K562 (cell line): ENCODE measurements around the gene PYGB. TPM values are rescaled to one million over a fixed set of nuclear protein-coding genes. Genes with fewer than 3 reads are reported as not detected.

Experiments used
- ARNT ChIP-seq, 2 experiments: fragments of 450-650 bp; IDR thresholded peaks; 2 replicates each; pipeline ENCODE4 v1.6.1; 2016; ENCODE audit warnings: mild to moderate bottlenecking in 1 of 2
- ASH1L ChIP-seq: fragments of 450-650 bp; IDR thresholded peaks from 2 replicates; pipeline ENCODE4 v1.6.1; 2018; ENCODE audit warnings: borderline replicate concordance, mild to moderate bottlenecking, low read depth; ENCODE audit not compliant: partially characterized antibody
- ATF1 ChIP-seq, 2 experiments: fragments of 450-650 bp in 1 of 2; IDR thresholded peaks; 2 replicates each; pipeline ENCODE4 v1.6.1; 2016; ENCODE audit warnings: missing compliant biosample characterization in 1 of 2, missing genetic modification characterization in 1 of 2
- BRD9 ChIP-seq: fragments of 450-650 bp; IDR thresholded peaks from 2 replicates; pipeline ENCODE4 v1.6.1; 2018; ENCODE audit warnings: low read depth; ENCODE audit not compliant: partially characterized antibody
- C11orf30 ChIP-seq: fragments of 450-650 bp; IDR thresholded peaks from 2 replicates; pipeline ENCODE4 v1.6.1; 2016; ENCODE audit warnings: low read depth, mild to moderate bottlenecking
- HDAC6 ChIP-seq: IDR thresholded peaks from 2 replicates; pipeline ENCODE4 v1.6.1; 2012; ENCODE audit warnings: low read depth, mild to moderate bottlenecking, control low read depth, inconsistent platforms, low read length, moderate library complexity
- KDM1A ChIP-seq, 2 experiments: fragments of 450-650 bp; IDR thresholded peaks; 2 replicates each; pipeline ENCODE4 v1.6.1; 2016; ENCODE audit warnings: mild to moderate bottlenecking in 2 of 2
- KLF13 ChIP-seq: fragments of 450-650 bp; IDR thresholded peaks from 2 replicates; pipeline ENCODE4 v1.6.1; 2016; ENCODE audit warnings: missing genetic modification characterization, low read depth, mild to moderate bottlenecking, missing compliant biosample characterization, moderate library complexity, borderline replicate concordance
- MCM2 ChIP-seq: fragments of 450-650 bp; IDR thresholded peaks from 2 replicates; pipeline ENCODE4 v1.6.1; 2017; ENCODE audit warnings: low read depth, mild to moderate bottlenecking
- RBM17 ChIP-seq: fragments of 200-400 bp; formaldehyde crosslinking; IDR thresholded peaks from 2 replicates; pipeline ENCODE4 v1.6.1; 2017; ENCODE audit warnings: low read depth, mild to moderate bottlenecking, low read length, borderline replicate concordance
- SMAD1 ChIP-seq: fragments of 150-350 bp; IDR thresholded peaks from 2 replicates; pipeline ENCODE4 v1.6.1; 2014; ENCODE audit warnings: low read length, low read depth; ENCODE audit not compliant: partially characterized antibody
- SMARCC2 ChIP-seq: fragments of 450-650 bp; IDR thresholded peaks from 2 replicates; pipeline ENCODE4 v1.6.1; 2017; ENCODE audit warnings: antibody characterized with exemption, moderate library complexity, mild to moderate bottlenecking, low read depth
- SREBF2 ChIP-seq: sonication (generic); formaldehyde crosslinking; IDR thresholded peaks from 2 replicates; pipeline ENCODE4 v1.4.0; 2020; ENCODE audit warnings: mild to moderate bottlenecking, missing genetic modification reagents
- TFE3 ChIP-seq: fragments of 450-650 bp; formaldehyde crosslinking; IDR thresholded peaks from 2 replicates; pipeline ENCODE4 v1.4.0; 2020; ENCODE audit warnings: mild to moderate bottlenecking, mixed read lengths
- YBX1 ChIP-seq: fragments of 450-650 bp; IDR thresholded peaks from 2 replicates; pipeline ENCODE4 v1.7.1; 2016; ENCODE audit warnings: mild to moderate bottlenecking
- ZBTB11 ChIP-seq, 3 experiments: fragments of 200-800 bp in 1 of 3; fragments of 250-450 bp in 1 of 3; fragments of 450-650 bp in 1 of 3; sonication (Bioruptor Pico) in 1 of 3; sonication (Bioruptor generic) in 1 of 3; formaldehyde crosslinking in 1 of 3; IDR thresholded peaks; 2 replicates each; pipeline versions ENCODE4 v1.6.1 to v1.8.0; 2016 to 2022; ENCODE audit warnings: mild to moderate bottlenecking in 2 of 3, missing genetic modification characterization in 2 of 3, missing compliant biosample characterization in 1 of 3, moderate library complexity in 1 of 3
- ZFX ChIP-seq: sonication (generic); formaldehyde crosslinking; IDR thresholded peaks from 2 replicates; pipeline ENCODE4 v1.8.0; 2022; ENCODE audit warnings: mild to moderate bottlenecking, missing genetic modification reagents, moderate library complexity
- ZKSCAN8 ChIP-seq: fragments of 200-800 bp; sonication (Bioruptor generic); IDR thresholded peaks from 2 replicates; pipeline ENCODE4 v1.6.1; 2016; ENCODE audit warnings: missing genetic modification characterization, missing compliant biosample characterization
- ZNF217 ChIP-seq: sonication (generic); formaldehyde crosslinking; IDR thresholded peaks from 2 replicates; pipeline ENCODE4 v1.8.0; 2022; ENCODE audit warnings: mild to moderate bottlenecking, missing genetic modification reagents
- ZNF316 ChIP-seq: fragments of 450-650 bp; IDR thresholded peaks from 2 replicates; pipeline ENCODE4 v1.6.1; 2016
- ZNF384 ChIP-seq: IDR thresholded peaks from 2 replicates; pipeline ENCODE4 v1.6.1; 2012; ENCODE audit warnings: low read depth, low read length, improper control_type of control experiment
- ZNF644 ChIP-seq: fragments of 200-800 bp; sonication (Bioruptor generic); IDR thresholded peaks from 2 replicates; pipeline ENCODE4 v1.6.1; 2016; ENCODE audit warnings: low read depth, missing genetic modification characterization, missing compliant biosample characterization
- ZNF668 ChIP-seq: fragments of 250-450 bp; sonication (Bioruptor Pico); IDR thresholded peaks from 2 replicates; pipeline ENCODE4 v1.8.0; 2022; ENCODE audit warnings: mild to moderate bottlenecking, inconsistent platforms
- ZNF699 ChIP-seq: fragments of 250-450 bp; sonication (Bioruptor Pico); IDR thresholded peaks from 2 replicates; pipeline ENCODE4 v1.8.0; 2021; ENCODE audit warnings: mild to moderate bottlenecking, moderate library complexity; ENCODE audit not compliant: insufficient replicate concordance
- ZNF764 ChIP-seq: fragments of 250-450 bp; sonication (Bioruptor Pico); IDR thresholded peaks from 2 replicates; pipeline ENCODE4 v1.4.0; 2020; ENCODE audit warnings: low read depth, mild to moderate bottlenecking, moderate library complexity
- polyA plus RNA-seq, 8 experiments: library from polyadenylated mRNA; depleted of rRNA in 4 of 8; stranded (reverse) in 5 of 8; unstranded in 3 of 8; fragments of >200 nt; fragmentation: Nextera tagmentation in 2 of 8; fragmentation: Illumina TruSeq in 1 of 8; extraction: Ambion mirVana in 2 of 8; extraction: Trizol in 1 of 8; gene quantifications; 2 replicates each; pipeline versions ENCODE4 v1.2.1 to v1.2.3, GENCODE V29; 2011 to 2014; ENCODE audit warnings: inconsistent platforms in 1 of 8, missing spikeins in 1 of 8
- total RNA-seq, 7 experiments: library from RNA; depleted of rRNA in 6 of 7; stranded (reverse); fragments of >200 nt in 6 of 7; fragmentation: Illumina TruSeq in 2 of 7; extraction: Trizol in 2 of 7; gene quantifications; 2 replicates each; pipeline versions ENCODE4 v1.2.1 to v1.2.3, GENCODE V29; 2011 to 2021; ENCODE audit warnings: low replicate concordance in 1 of 7

The PYGB gene
- total and polyA plus RNA-seq, 9 of the 15 experiments (the other 6 are each of a cell fraction or from before 2014, with no cell fraction given): 0.34 to 18.0 (median 9.8) TPM

GRCh38 chr20:25237610-25238318 lies 10.1 kb upstream of the PYGB start (continued):
- TF ChIP-seq ZBTB11 (CRISPR knock-in tag; IDR thresholded peaks at IDR 0.05): peak in 1 of 3 experiments; percentile 50; a peak in 1 of 6 replicates
- TF ChIP-seq ZNF644 (tag): no peak
- TF ChIP-seq YBX1: no peak
- TF ChIP-seq ZFX: 0 out of 2 replicates have a peak, but pooled peaks have one; percentile 19
- peak in 1 of 2 experiments; percentile 65; a peak in 1 of 4 replicates for TF ChIP-seq ARNT (IDR thresholded peaks at IDR 0.05)
- no peak for TF ChIP-seq ZNF699 (CRISPR knock-in tag)
- TF ChIP-seq HDAC6: no peak
- TF ChIP-seq SREBF2 (CRISPR knock-in tag): no peak
- no peak for TF ChIP-seq KLF13 (tag)
- no peak for TF ChIP-seq ATF1 (CRISPR knock-in tag; IDR thresholded peaks at IDR 0.05)
- peak; percentile 60; the same call in 1 of the 2 replicates for TF ChIP-seq ATF1 (tag; IDR thresholded peaks at IDR 0.05)
- TF ChIP-seq TFE3 (CRISPR knock-in tag): no peak
- TF ChIP-seq ZNF217 (CRISPR knock-in tag): no peak
- no peak for TF ChIP-seq ASH1L
- no peak for TF ChIP-seq ZKSCAN8 (CRISPR knock-in tag)
- TF ChIP-seq RBM17: no peak
- peak; percentile 77 for TF ChIP-seq SMARCC2
- TF ChIP-seq ZNF384: no peak
- TF ChIP-seq C11orf30: 0 out of 2 replicates have a peak, but pooled peaks have one; percentile 17
- TF ChIP-seq MCM2: no peak
- peak; percentile 50 to 52; a peak in 3 of 4 replicates for TF ChIP-seq KDM1A (IDR thresholded peaks at IDR 0.05)
- TF ChIP-seq ZNF764 (CRISPR knock-in tag): no peak
- TF ChIP-seq ZNF316: peak; percentile 3; the same call in 1 of the 2 replicates
- TF ChIP-seq ZNF668: no peak
- TF ChIP-seq BRD9: peak; percentile 94
- TF ChIP-seq SMAD1: peak; percentile 14
